NT2/D1 (cell line): ENCODE measurements around the gene C1GALT1.

Experiments used
- DNase-seq: peaks from one replicate; pipeline ENCODE4 v3.0.0-alpha.2; 2011; ENCODE audit warnings: low read depth, low spot score
- H3K27me3 ChIP-seq: 2 replicates; pipeline ENCODE4 v1.6.0; 2011; ENCODE audit warnings: mild to moderate bottlenecking; ENCODE audit not compliant: insufficient read length, insufficient read depth
- H3K36me3 ChIP-seq: 2 replicates; pipeline ENCODE4 v1.6.1; 2011; ENCODE audit warnings: mild to moderate bottlenecking, low read length, mixed read lengths; ENCODE audit not compliant: insufficient read depth, insufficient read length
- H3K4me1 ChIP-seq: 2 replicates; pipeline ENCODE4 v1.5.1; 2011; ENCODE audit not compliant: insufficient read depth, insufficient read length
- H3K4me3 ChIP-seq: 2 replicates; pipeline ENCODE4 v1.5.1; 2011; ENCODE audit warnings: low read depth; ENCODE audit not compliant: insufficient read length
- H3K9ac ChIP-seq: 2 replicates; pipeline ENCODE4 v1.6.0; 2011; ENCODE audit warnings: low read depth; ENCODE audit not compliant: insufficient read length
- H3K9me3 ChIP-seq: 2 replicates; pipeline ENCODE4 v1.5.1; 2011; ENCODE audit warnings: mild to moderate bottlenecking, low read length; ENCODE audit not compliant: insufficient read depth
- SUZ12 ChIP-seq: IDR thresholded peaks from 2 replicates; pipeline ENCODE4 v1.6.1; 2011; ENCODE audit not compliant: insufficient read length, insufficient read depth; ENCODE audit errors: extremely low read depth
- YY1 ChIP-seq: IDR thresholded peaks from 2 replicates; pipeline ENCODE4 v1.6.1; 2011; ENCODE audit not compliant: insufficient read length, insufficient read depth
- ZNF274 ChIP-seq: IDR thresholded peaks from 2 replicates; pipeline ENCODE4 v1.6.1; 2011; ENCODE audit warnings: mild to moderate bottlenecking, low read depth, low read length

The C1GALT1 gene

GRCh38 chr7:7203813-7204575 lies 21.6 kb downstream of the C1GALT1 start:
- H3K4me1 ChIP-seq, result peaks cover 2% of the 10 kb centered on the region
- DNase-seq, result no peak
- no peaks in the 10 kb centered on the region for H3K36me3 ChIP-seq

GRCh38 chr7:7207876-7208275 lies 25.5 kb downstream of the C1GALT1 start:
- Histone ChIP-seq H3K36me3 (no peaks in the 10 kb centered on the region), H3K9ac (no peak overlapping the region), H3K27me3 (no peaks in the 10 kb centered on the region), H3K9me3 (peaks cover 36% of the 10 kb centered on the region), H3K4me3 (no peak overlapping the region), H3K4me1 (no peaks in the 10 kb centered on the region)
- DNase-seq, result no peak
- no peak for TF ChIP-seq SUZ12
- no peak for TF ChIP-seq ZNF274
- no peak for TF ChIP-seq YY1

More at GRCh38 chr7:7203813-7204575, 21.6 kb downstream of the C1GALT1 start:
- Histone ChIP-seq H3K4me3 (no peak overlapping the region), H3K9me3 (peaks cover 33% of the 10 kb centered on the region), H3K9ac (no peak overlapping the region), H3K27me3 (no peaks in the 10 kb centered on the region)
- TF ChIP-seq ZNF274 (no peak), SUZ12 (no peak), YY1 (no peak)

DNA sequence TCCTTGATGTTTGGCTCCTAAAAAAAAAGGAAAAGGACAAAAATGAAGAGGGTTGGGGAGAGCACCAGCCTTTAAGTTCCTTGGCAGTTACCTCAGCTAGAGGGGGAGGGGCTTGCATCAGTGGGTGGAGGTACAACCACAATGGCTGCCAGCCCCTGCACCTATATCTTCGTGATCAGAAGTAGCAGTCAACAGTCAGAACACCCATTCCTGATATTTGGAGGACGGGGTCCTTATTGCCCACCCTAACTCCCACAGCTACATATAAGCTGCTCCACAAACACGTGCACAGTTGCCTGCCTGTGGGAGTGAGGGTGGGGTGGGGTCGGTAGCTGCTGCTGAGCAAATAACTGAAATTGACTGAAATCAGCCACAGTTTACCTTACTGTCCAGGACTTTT lies 26.2 kb downstream of the C1GALT1 start:
- H3K9ac ChIP-seq, result no peak overlapping the region
- H3K36me3 ChIP-seq, result no peaks in the 10 kb centered on the region
- no peak for TF ChIP-seq YY1
- TF ChIP-seq ZNF274, result no peak
- TF ChIP-seq SUZ12, result no peak
- no peak overlapping the region for H3K4me3 ChIP-seq
- no peak for DNase-seq
- H3K27me3 ChIP-seq, result no peaks in the 10 kb centered on the region
- peaks cover 36% of the 10 kb centered on the region for H3K9me3 ChIP-seq
- H3K4me1 ChIP-seq, result no peaks in the 10 kb centered on the region

DNA sequence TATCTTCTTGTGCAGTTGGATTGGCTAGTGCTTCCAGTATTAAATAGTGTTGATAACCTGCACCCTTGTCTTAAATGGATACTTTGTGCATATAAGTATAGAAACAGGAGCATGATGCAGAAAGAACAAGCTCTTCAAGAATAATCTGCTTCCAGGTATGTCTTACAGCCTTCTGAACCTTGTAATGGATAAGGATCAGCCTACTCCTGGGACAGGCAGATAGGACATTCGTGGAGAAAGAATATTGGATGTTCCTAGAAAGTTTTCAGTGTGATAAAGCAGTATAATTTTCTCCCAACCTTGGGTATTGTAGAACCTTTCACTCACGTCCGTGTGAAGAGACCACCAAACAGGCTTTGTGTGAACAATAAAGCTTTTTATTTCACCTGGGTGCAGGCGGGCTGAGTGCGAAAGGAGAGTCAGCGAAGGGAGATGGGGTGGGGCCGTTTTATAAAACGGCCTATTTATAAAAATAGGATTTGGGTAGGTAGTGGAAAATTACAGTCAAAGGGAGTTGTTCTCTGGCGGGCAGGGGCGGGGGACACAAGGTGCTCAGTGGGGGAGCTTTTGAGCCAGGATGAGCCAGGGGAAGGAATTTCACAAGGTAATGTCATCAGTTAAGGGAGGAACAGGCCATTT lies 27.2 kb downstream of the C1GALT1 start:
- TF ChIP-seq SUZ12 (no peak), ZNF274 (no peak), YY1 (no peak)
- H3K4me3 ChIP-seq, result no peak overlapping the region
- no peaks in the 10 kb centered on the region for H3K4me1 ChIP-seq
- peaks cover under 1% of the 10 kb centered on the region for H3K36me3 ChIP-seq
- H3K27me3 ChIP-seq, result no peaks in the 10 kb centered on the region
- no peak for DNase-seq
- H3K9me3 ChIP-seq, result peaks cover 30% of the 10 kb centered on the region
- H3K9ac ChIP-seq, result peak overlapping the region; percentile 33

DNA sequence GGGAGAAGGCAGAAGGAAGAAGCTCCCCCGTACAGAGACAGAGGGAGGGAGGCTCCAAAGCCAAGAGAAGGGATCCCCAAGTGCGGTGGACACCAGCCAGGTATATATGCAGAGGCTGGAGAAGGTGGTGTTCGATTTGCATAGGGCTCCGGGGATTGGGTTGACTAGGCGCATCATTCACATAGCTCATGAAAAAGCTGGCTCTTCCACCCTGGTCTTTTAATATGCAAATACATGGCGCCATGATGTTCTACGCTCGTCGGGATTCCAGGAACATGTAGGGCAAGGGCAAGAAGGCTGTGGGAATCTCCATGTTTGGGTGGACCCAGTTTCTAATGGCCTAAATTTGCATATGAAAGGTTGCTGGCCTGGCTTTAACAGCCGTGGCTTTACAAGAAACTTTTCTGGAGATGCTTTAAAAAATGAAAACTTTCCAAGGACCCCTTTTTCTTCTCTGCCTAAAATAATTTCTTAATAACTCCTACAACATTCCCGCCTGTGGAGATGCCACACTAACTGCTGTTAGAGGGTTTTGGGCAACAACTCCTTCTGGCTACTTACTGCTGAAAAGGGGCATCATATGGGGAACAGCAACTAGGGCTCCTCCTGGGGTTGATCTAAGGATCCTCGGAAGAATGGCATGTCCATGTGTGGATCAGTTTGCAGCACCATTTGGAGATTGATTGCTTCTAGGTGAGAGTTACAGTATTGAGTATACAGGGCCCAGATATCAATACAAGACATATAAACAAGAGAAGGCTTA lies 28.3 kb downstream of the C1GALT1 start:
- Histone ChIP-seq H3K9ac (no peak overlapping the region), H3K36me3 (peaks cover 12% of the 10 kb centered on the region), H3K9me3 (peaks cover 24% of the 10 kb centered on the region), H3K27me3 (no peaks in the 10 kb centered on the region), H3K4me1 (no peaks in the 10 kb centered on the region), H3K4me3 (no peak overlapping the region)
- TF ChIP-seq ZNF274 (no peak), SUZ12 (no peak), YY1 (peak; percentile 56)
- peak; percentile 99 for DNase-seq

DNA sequence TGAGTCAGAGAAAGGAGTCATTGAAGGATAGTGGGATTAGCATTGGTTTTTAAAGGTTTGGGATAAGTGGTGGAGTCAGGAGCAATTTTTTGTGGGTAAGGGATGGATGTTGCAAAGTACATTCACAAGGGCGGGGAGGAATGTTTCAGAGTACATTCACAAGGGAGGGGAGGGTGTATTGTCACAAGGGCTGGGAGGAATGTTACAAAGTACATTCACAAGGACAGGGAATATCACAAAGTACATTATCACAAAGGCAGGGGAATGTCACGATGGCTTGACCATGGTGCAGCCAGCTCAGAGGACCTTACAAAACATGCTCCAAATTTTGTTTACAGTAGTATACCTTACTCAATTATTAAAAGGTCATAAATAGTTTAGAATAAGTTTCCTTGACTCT lies 30.3 kb downstream of the C1GALT1 start:
- H3K4me1 ChIP-seq, result no peaks in the 10 kb centered on the region
- peaks cover 24% of the 10 kb centered on the region; the same call in 1 of the 2 replicates for H3K9me3 ChIP-seq

More for the DNA sequence above, 30.3 kb downstream of the C1GALT1 start:
- Histone ChIP-seq H3K9ac (no peak overlapping the region), H3K36me3 (peaks cover 29% of the 10 kb centered on the region), H3K27me3 (no peaks in the 10 kb centered on the region), H3K4me3 (no peak overlapping the region)
- TF ChIP-seq YY1 (no peak), ZNF274 (no peak), SUZ12 (no peak)
- DNase-seq, result peak; percentile 55
